Gastroesophageal sphincter (tissue), 4 donors: ENCODE measurements around the gene ASF1A. TPM values are rescaled to one million over a fixed set of nuclear protein-coding genes. Genes with fewer than 3 reads are reported as not detected.

ENCODE experiments used
- ATAC-seq: fragments of 150-250 bp; one replicate; pipeline ENCODE4 v1.9.1; 2016; ENCODE audit warnings: mild to moderate bottlenecking, moderate library complexity
- H3K27ac ChIP-seq, 4 donors: fragments of 200-600 bp; sonication (generic) in 3 of 4; 1 replicate in 3 of 4; 2 replicates in 1 of 4; pipeline ENCODE4 v1.5.1; 2016 to 2019
- H3K27me3 ChIP-seq: fragments of 200-600 bp; sonication (generic); one replicate; pipeline ENCODE4 v1.5.1; 2019
- H3K36me3 ChIP-seq, 2 donors: fragments of 200-600 bp; sonication (generic); one replicate each; pipeline ENCODE4 v1.5.1; 2019; ENCODE audit warnings: control low read depth in 1 of 2
- H3K4me1 ChIP-seq, 3 donors: fragments of 200-600 bp; sonication (generic); 1 replicate in 2 of 3; 2 replicates in 1 of 3; pipeline ENCODE4 v1.5.1; 2016 to 2019; ENCODE audit warnings: control low read depth in 2 of 3
- H3K4me3 ChIP-seq, 2 donors: fragments of 200-600 bp; sonication (generic); one replicate each; pipeline ENCODE4 v1.5.1; 2019; ENCODE audit warnings: mild to moderate bottlenecking in 1 of 2, moderate library complexity in 1 of 2
- H3K9me3 ChIP-seq, 3 donors: fragments of 200-600 bp; sonication (generic); one replicate each; pipeline ENCODE4 v1.5.1; 2017 to 2019; ENCODE audit warnings: control low read depth in 2 of 3
- CTCF ChIP-seq, 4 experiments: fragments of 200-600 bp in 2 of 4; fragments of 450-650 bp in 2 of 4; sonication (generic) in 1 of 4; IDR thresholded peaks; one replicate each; pipeline ENCODE4 v1.5.1; 2017 to 2019; ENCODE audit warnings: antibody characterized with exemption in 4 of 4, mild to moderate bottlenecking in 2 of 4, moderate library complexity in 2 of 4
- EP300 ChIP-seq: sonication (generic); formaldehyde crosslinking; IDR thresholded peaks from one replicate; pipeline ENCODE4 v1.6.1; 2017; ENCODE audit warnings: antibody characterized with exemption, mild to moderate bottlenecking
- POLR2A ChIP-seq, 2 donors: fragments of 450-650 bp; IDR thresholded peaks; one replicate each; pipeline ENCODE4 v1.6.1; 2017; ENCODE audit warnings: antibody characterized with exemption in 2 of 2, mild to moderate bottlenecking in 2 of 2, moderate library complexity in 1 of 2
- POLR2AphosphoS5 ChIP-seq: sonication (generic); formaldehyde crosslinking; IDR thresholded peaks from one replicate; pipeline ENCODE4 v1.6.1; 2017; ENCODE audit warnings: antibody characterized with exemption
- WGBS, 2 donors: methylation state at CpG; one replicate each; pipeline ENCODE4 v1.1.5; 2018; ENCODE audit warnings: low coverage in 1 of 2; 5-methylcytosine and 5-hydroxymethylcytosine counted together
- total RNA-seq, 4 donors: library from RNA; depleted of rRNA; stranded (reverse); fragments of >200 nt; gene quantifications; one replicate each; pipeline ENCODE4 v1.1.0, GENCODE V29; 2016

Gene ASF1A
- total RNA-seq, 4 donors from 2014 or later, result 10.0 to 23.3 (median 13.6) TPM

DNA sequence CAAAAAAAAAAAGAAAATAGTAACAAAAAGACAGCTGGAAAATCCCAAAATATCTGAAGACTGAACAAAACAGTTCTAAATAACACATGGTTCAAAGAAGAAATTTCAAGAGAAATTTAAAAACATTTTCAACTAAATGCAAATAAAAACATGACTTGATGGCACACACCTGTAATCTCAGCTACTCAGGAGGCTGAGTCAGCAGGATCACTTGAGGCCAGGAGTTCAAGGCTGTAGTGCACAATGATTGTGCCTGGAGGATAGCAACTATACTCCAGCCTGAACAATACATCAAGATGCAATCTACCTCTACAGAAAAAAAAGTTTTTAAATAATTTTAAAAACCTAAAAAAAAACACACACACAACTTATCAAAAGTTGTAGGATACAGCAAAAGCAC lies 21.6 kb upstream of the ASF1A start:
- H3K27me3 ChIP-seq, result no peaks in the 10 kb centered on the region
- H3K4me1 ChIP-seq, result no peaks in the 10 kb centered on the region
- no peak overlapping the region for H3K27ac ChIP-seq
- H3K4me3 ChIP-seq, result no peak overlapping the region
- no peaks in the 10 kb centered on the region for H3K36me3 ChIP-seq
- ATAC-seq, result no peak
- TF ChIP-seq EP300 (no peak), POLR2AphosphoS5 (no peak), CTCF (IDR thresholded peaks at IDR 0.05) (no peak), POLR2A (IDR thresholded peaks at IDR 0.05) (no peak)
- H3K9me3 ChIP-seq, result no peaks in the 10 kb centered on the region

GRCh38 chr6:118872726-118873125 lies 21.2 kb upstream of the ASF1A start:
- 82 to 100% methylated on average over 2 of the region's 2 CpGs for WGBS, 2 donors

DNA sequence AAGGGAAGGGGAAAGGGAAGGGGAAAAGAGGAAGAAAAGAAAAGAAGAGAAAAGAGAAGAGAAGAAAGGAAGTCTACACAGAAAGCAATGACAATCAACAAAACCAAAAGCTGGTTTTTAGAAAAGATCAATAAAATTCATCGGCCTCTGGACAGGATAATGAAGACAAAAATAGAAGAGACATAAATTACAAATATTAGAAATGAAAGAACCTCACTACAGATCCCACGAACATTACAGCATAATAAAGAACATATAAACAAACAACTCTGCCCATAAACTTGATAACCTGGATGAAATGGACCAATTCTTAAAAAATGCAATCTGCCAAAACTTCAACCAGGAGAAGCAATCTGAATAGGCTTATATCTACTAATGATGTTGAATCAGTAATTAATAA lies 20.7 kb upstream of the ASF1A start:
- 94 to 95% methylated on average over 2 of the region's 2 CpGs for WGBS, 2 donors
- no peak for ATAC-seq
- no peak overlapping the region for H3K4me3 ChIP-seq

More at GRCh38 chr6:118872726-118873125, 21.2 kb upstream of the ASF1A start:
- no peaks in the 10 kb centered on the region for H3K4me1 ChIP-seq
- no peak for ATAC-seq
- no peaks in the 10 kb centered on the region for H3K9me3 ChIP-seq
- H3K27ac ChIP-seq, result no peak overlapping the region
- no peaks in the 10 kb centered on the region for H3K36me3 ChIP-seq
- H3K27me3 ChIP-seq, result no peaks in the 10 kb centered on the region
- TF ChIP-seq EP300 (no peak), CTCF (IDR thresholded peaks at IDR 0.05) (no peak), POLR2A (IDR thresholded peaks at IDR 0.05) (no peak), POLR2AphosphoS5 (no peak)
- H3K4me3 ChIP-seq, result no peak overlapping the region

GRCh38 chr6:118875672-118876071 lies 18.3 kb upstream of the ASF1A start:
- no peaks in the 10 kb centered on the region for H3K9me3 ChIP-seq
- ATAC-seq, result no peak
- WGBS, 2 donors, result 72 to 75% methylated on average over 2 of the region's 2 CpGs

More for the DNA sequence above, 20.7 kb upstream of the ASF1A start:
- TF ChIP-seq EP300 (no peak), POLR2A (IDR thresholded peaks at IDR 0.05) (no peak), POLR2AphosphoS5 (no peak), CTCF (IDR thresholded peaks at IDR 0.05) (no peak)
- Histone ChIP-seq H3K9me3 (no peaks in the 10 kb centered on the region), H3K27ac (no peak overlapping the region), H3K27me3 (no peaks in the 10 kb centered on the region), H3K4me1 (no peaks in the 10 kb centered on the region), H3K36me3 (no peaks in the 10 kb centered on the region)

DNA sequence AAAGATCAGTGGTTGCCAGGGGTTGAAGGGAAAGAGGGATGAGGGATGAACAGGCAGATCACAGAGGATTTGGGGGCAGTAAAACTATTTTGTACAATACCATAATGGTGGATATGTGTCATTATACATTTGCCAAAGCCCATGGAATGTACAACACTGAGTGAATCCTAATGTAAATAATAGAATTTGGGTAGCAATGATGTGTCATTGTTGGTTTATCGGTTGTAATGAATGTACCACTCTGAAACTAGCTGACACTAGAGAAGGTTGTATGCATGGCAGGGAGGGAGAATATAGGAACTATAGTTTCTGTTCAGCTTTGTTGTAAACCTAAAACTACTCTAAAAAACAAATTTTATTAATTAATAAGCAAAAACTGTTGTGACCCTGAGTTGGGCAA lies 17.8 kb upstream of the ASF1A start:
- no peaks in the 10 kb centered on the region for H3K27me3 ChIP-seq
- 100% methylated on average over 1 of the region's 1 CpG for WGBS, 2 donors
- no peak overlapping the region for H3K27ac ChIP-seq
- no peaks in the 10 kb centered on the region for H3K36me3 ChIP-seq
- ATAC-seq, result no peak
- no peaks in the 10 kb centered on the region for H3K9me3 ChIP-seq
- no peak for TF ChIP-seq POLR2A (IDR thresholded peaks at IDR 0.05)
- H3K4me1 ChIP-seq, result no peaks in the 10 kb centered on the region
- no peak overlapping the region for H3K4me3 ChIP-seq

More at GRCh38 chr6:118875672-118876071, 18.3 kb upstream of the ASF1A start:
- no peaks in the 10 kb centered on the region for H3K4me1 ChIP-seq
- no peak for TF ChIP-seq POLR2A (IDR thresholded peaks at IDR 0.05)
- no peak for TF ChIP-seq POLR2AphosphoS5
- TF ChIP-seq CTCF (IDR thresholded peaks at IDR 0.05), result no peak
- no peak for TF ChIP-seq EP300
- no peak overlapping the region for H3K27ac ChIP-seq
- no peaks in the 10 kb centered on the region for H3K36me3 ChIP-seq
- no peak overlapping the region for H3K4me3 ChIP-seq
- no peaks in the 10 kb centered on the region for H3K27me3 ChIP-seq

DNA sequence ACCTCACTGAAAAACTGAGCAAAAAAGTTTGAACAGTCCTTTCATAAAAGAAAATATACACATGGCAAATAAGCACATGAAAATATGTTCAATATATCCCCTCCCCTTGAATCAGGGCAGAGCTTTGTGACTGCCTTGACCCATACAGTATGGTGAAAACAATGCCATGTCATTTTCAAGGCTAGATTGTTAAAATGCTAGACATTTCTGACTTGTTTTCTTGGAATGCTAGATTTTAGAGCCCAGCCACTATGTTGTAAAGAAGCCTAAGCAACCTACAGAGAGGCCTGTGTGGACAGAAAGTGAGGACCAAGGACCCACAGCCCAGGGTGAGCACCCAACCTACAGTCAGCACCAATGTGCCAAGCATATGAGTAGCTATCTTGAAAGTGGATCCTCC lies 17.1 kb upstream of the ASF1A start:
- no peaks in the 10 kb centered on the region for H3K9me3 ChIP-seq
- H3K4me3 ChIP-seq, result no peak overlapping the region
- no peaks in the 10 kb centered on the region for H3K27me3 ChIP-seq
- ATAC-seq, result no peak
- TF ChIP-seq CTCF (IDR thresholded peaks at IDR 0.05) (no peak), POLR2AphosphoS5 (no peak), POLR2A (IDR thresholded peaks at IDR 0.05) (no peak), EP300 (no peak)
- no peaks in the 10 kb centered on the region for H3K4me1 ChIP-seq
- H3K27ac ChIP-seq, result no peak overlapping the region
- H3K36me3 ChIP-seq, result no peaks in the 10 kb centered on the region
